ENCODE data around the gene TBC1D10A. TPM values are rescaled to one million over a fixed set of nuclear protein-coding genes. Genes with fewer than 3 reads are reported as not detected.
A peak's percentile ranks its signal among the peaks of the same experiment; 100 is the strongest.

Gene TBC1D10A
- polyA plus RNA-seq, 1 donor (not counting 4 experiments of a cell fraction or from before 2014, with no cell fraction given): 17.8 TPM

DNA sequence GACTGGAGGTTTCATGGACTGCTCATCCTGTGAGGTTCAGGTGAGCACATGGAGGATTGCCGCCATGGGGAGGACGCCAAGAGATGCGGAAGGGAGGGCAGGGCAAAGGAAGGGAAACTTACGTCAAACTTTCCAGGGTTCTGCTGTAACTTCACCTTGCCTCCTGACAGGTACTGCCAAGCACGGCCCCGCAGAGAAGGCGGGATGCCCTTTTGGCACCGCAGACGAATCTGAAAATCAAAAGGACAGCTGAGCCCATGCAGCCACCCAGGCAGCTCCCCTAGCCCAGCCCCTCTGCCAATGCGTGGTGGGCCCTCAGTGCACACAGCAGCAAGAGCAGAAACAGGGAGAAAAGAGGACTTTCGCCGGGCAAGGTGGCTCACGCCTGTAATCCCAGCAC lies 27.4 kb downstream of the TBC1D10A start:
- no peak overlapping the region for H3K27ac ChIP-seq (ENCODE audit: control insufficient read depth, insufficient read depth, low read length)
- H3K9me3 ChIP-seq (ENCODE audit: control insufficient read depth, low read depth, low read length): no peaks in the 10 kb centered on the region
- dilution Hi-C loops (cut with MboI; ENCODE audit: extremely low pct_ligation_motif_present, low sequenced_read_pairs): no loop called here
- peaks cover 45% of the 10 kb centered on the region for H3K4me1 ChIP-seq (ENCODE audit: control insufficient read depth, extremely low read depth, insufficient read depth, low read length)
- FAIRE-seq (no peak), DNase-seq (ENCODE audit: low read depth, low spot score) (no peak)
- peaks cover 37 to 57% of the 10 kb centered on the region in 2 experiments for H3K36me3 ChIP-seq (ENCODE audit: control insufficient read depth in 2 of 2, extremely low read depth in 1 of 2, insufficient read depth in 2 of 2, low read length in 2 of 2)
- peaks cover 10% of the 10 kb centered on the region for H3K9me1 ChIP-seq (ENCODE audit: control insufficient read depth, extremely low read depth, insufficient read depth, low read length)
- no peak overlapping the region for H3K4me2 ChIP-seq (ENCODE audit: control insufficient read depth, extremely low read depth, insufficient read depth, low read depth, low read length)
- H3K9ac ChIP-seq (ENCODE audit: control insufficient read depth, extremely low read depth, insufficient read depth, low read length): no peak overlapping the region
- no peak overlapping the region for H3K4me3 ChIP-seq (ENCODE audit: control insufficient read depth in 2 of 3, extremely low read depth in 1 of 3, insufficient read depth in 2 of 3, low read depth in 1 of 3, low read length in 3 of 3)
- no peaks in the 10 kb centered on the region for H3K27me3 ChIP-seq (ENCODE audit: control insufficient read depth, extremely low read depth, insufficient read depth, low read length)
- H2AFZ ChIP-seq (ENCODE audit: control insufficient read depth, low read length): no peak overlapping the region
- peaks cover 16% of the 10 kb centered on the region for H3K79me2 ChIP-seq (ENCODE audit: control insufficient read depth, insufficient read depth, low read length)
- H4K20me1 ChIP-seq (ENCODE audit: control insufficient read depth, extremely low read depth, insufficient read depth, low read length): peaks cover 4% of the 10 kb centered on the region
- TF ChIP-seq, protein P1, sequence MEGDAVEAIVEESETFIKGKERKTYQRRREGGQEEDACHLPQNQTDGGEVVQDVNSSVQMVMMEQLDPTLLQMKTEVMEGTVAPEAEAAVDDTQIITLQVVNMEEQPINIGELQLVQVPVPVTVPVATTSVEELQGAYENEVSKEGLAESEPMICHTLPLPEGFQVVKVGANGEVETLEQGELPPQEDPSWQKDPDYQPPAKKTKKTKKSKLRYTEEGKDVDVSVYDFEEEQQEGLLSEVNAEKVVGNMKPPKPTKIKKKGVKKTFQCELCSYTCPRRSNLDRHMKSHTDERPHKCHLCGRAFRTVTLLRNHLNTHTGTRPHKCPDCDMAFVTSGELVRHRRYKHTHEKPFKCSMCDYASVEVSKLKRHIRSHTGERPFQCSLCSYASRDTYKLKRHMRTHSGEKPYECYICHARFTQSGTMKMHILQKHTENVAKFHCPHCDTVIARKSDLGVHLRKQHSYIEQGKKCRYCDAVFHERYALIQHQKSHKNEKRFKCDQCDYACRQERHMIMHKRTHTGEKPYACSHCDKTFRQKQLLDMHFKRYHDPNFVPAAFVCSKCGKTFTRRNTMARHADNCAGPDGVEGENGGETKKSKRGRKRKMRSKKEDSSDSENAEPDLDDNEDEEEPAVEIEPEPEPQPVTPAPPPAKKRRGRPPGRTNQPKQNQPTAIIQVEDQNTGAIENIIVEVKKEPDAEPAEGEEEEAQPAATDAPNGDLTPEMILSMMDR (optimal IDR thresholded peaks at IDR 0.05 in 1 of 3, IDR thresholded peaks at IDR 0.05 in 1 of 3, conservative IDR thresholded peaks at IDR 0.05 in 1 of 3; ENCODE audit: extremely low read depth in 1 of 3, insufficient read depth in 2 of 3, low read length in 3 of 3): no peak
- TF ChIP-seq EZH2 (IDR thresholded peaks at IDR 0.05; ENCODE audit: low read length): no peak

DNA sequence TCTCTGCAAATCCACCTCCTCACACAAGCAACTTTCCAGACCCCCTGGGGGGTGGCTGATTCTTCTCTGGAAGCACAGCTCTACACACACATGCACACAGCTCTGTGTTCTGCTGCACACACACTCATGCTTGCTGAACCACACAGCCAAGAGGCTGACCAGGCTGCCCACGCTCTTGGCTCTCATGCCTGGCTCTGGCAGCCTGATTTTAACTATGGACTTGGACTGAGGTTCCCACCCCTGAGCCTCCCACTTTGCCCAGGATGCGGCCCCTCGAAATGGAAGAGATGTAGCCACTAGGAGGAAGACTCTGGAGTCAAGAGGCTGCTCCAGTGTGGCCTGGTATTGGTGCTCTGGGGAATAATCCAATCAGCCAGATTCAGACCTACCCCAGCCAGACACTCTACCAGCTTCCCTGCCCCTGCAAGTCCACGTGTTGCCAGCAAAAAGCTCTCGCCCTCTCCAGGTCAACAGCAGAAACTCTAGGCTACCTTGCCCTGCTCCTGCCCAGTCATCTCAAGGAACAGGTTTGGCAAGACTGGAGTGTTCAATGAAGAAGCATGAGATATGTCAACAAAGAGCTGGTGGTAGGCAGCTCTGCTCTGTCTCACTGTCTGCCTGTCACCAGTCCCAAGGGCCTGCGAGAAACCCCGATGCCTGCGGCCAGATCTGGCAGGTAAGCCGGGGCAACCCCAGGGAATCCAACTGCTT lies 28.6 kb downstream of the TBC1D10A start:
- no peak overlapping the region for H3K4me2 ChIP-seq (ENCODE audit: control insufficient read depth, extremely low read depth, insufficient read depth, low read depth, low read length)

More for the DNA sequence above, 28.6 kb downstream of the TBC1D10A start:
- no peaks in the 10 kb centered on the region for H3K27me3 ChIP-seq (ENCODE audit: control insufficient read depth, extremely low read depth, insufficient read depth, low read length)
- H3K36me3 ChIP-seq (ENCODE audit: control insufficient read depth in 2 of 2, extremely low read depth in 1 of 2, insufficient read depth in 2 of 2, low read length in 2 of 2): peaks cover 45 to 52% of the 10 kb centered on the region in 2 experiments
- peaks cover 33% of the 10 kb centered on the region for H3K4me1 ChIP-seq (ENCODE audit: control insufficient read depth, extremely low read depth, insufficient read depth, low read length)
- H3K9ac ChIP-seq (ENCODE audit: control insufficient read depth, extremely low read depth, insufficient read depth, low read length): no peak overlapping the region
- no peak for DNase-seq (ENCODE audit: low read depth, low spot score)
- peaks cover 4% of the 10 kb centered on the region for H4K20me1 ChIP-seq (ENCODE audit: control insufficient read depth, extremely low read depth, insufficient read depth, low read length)
- FAIRE-seq: no peak
- dilution Hi-C loops (cut with MboI; ENCODE audit: extremely low pct_ligation_motif_present, low sequenced_read_pairs): no loop called here
- H3K4me3 ChIP-seq (ENCODE audit: control insufficient read depth in 2 of 3, extremely low read depth in 1 of 3, insufficient read depth in 2 of 3, low read depth in 1 of 3, low read length in 3 of 3): no peak overlapping the region
- no peak overlapping the region for H2AFZ ChIP-seq (ENCODE audit: control insufficient read depth, low read length)
- H3K27ac ChIP-seq (ENCODE audit: control insufficient read depth, insufficient read depth, low read length): no peak overlapping the region
- H3K79me2 ChIP-seq (ENCODE audit: control insufficient read depth, insufficient read depth, low read length): peaks cover 8% of the 10 kb centered on the region
- H3K9me3 ChIP-seq (ENCODE audit: control insufficient read depth, low read depth, low read length): no peaks in the 10 kb centered on the region
- no peaks in the 10 kb centered on the region for H3K9me1 ChIP-seq (ENCODE audit: control insufficient read depth, extremely low read depth, insufficient read depth, low read length)
- no peak for TF ChIP-seq EZH2 (IDR thresholded peaks at IDR 0.05; ENCODE audit: low read length)
- TF ChIP-seq, protein P1 (optimal IDR thresholded peaks at IDR 0.05 in 1 of 3, IDR thresholded peaks at IDR 0.05 in 1 of 3, conservative IDR thresholded peaks at IDR 0.05 in 1 of 3; ENCODE audit: extremely low read depth in 1 of 3, insufficient read depth in 2 of 3, low read length in 3 of 3): peak; percentile 23 to 30 (median 25)

All from keratinocyte (primary cell).